Testis (tissue), 2 donors: ENCODE results near the gene MGAT1.

ENCODE experiments used
- POLR2A ChIP-seq: fragments of 450-650 bp; IDR thresholded peaks from one replicate; pipeline ENCODE4 v1.6.1; 2017; ENCODE audit warnings: antibody characterized with exemption, mild to moderate bottlenecking, moderate library complexity
- TF ChIP-seq, protein P1 (sequence below), 3 experiments: fragments of 450-650 bp in 2 of 3; fragments of 200-600 bp in 1 of 3; sonication (generic) in 1 of 3; IDR thresholded peaks; one replicate each; pipeline ENCODE4 v1.5.1; 2016 to 2019; ENCODE audit warnings: antibody characterized with exemption in 3 of 3, mild to moderate bottlenecking in 2 of 3, moderate library complexity in 1 of 3

DNA sequence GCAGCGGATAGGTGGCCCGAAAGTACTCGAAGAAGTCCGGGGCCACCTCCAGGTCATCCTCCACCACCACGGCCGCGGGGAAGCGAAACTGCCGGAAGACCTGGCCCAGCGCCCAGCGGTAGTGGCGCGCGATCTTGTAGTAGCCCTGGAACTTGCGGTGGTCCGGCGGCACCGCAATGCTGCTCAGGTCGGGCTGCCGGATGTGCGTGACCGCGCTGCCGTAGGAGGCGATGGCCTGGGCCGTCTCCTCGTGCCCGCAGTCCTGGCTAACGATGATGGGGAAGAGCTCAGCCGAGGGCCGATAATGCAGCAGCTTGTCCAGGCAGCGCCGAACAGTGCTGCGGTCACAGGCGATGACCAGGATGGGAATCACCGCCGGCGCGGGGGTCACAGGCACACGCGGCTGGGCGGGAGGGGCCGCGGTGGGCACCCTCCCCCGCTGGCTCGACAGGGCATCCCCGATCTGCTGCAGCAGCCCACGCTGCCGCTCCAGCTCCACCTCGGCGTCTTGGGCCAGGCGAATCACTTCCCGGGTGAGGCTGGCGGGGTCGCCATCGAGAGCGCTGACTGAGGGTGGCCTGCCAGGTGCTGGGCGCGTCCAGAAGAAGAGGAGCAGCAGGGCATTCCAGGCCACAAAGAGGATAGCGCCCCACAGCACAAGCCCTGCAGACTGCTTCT, 10.2 kb downstream of the MGAT1 start:
- TF ChIP-seq, protein P1, sequence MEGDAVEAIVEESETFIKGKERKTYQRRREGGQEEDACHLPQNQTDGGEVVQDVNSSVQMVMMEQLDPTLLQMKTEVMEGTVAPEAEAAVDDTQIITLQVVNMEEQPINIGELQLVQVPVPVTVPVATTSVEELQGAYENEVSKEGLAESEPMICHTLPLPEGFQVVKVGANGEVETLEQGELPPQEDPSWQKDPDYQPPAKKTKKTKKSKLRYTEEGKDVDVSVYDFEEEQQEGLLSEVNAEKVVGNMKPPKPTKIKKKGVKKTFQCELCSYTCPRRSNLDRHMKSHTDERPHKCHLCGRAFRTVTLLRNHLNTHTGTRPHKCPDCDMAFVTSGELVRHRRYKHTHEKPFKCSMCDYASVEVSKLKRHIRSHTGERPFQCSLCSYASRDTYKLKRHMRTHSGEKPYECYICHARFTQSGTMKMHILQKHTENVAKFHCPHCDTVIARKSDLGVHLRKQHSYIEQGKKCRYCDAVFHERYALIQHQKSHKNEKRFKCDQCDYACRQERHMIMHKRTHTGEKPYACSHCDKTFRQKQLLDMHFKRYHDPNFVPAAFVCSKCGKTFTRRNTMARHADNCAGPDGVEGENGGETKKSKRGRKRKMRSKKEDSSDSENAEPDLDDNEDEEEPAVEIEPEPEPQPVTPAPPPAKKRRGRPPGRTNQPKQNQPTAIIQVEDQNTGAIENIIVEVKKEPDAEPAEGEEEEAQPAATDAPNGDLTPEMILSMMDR (IDR thresholded peaks at IDR 0.05), result no peak
- no peak for TF ChIP-seq POLR2A
